Superior temporal gyrus (tissue), 1 donor: ENCODE measurements around the gene ARHGAP10.
"Not testable (repeated sequence)": the region's sequence is repeated elsewhere in the genome, so short reads cannot be mapped to it uniquely, and the experiment has no call there.

ENCODE experiments used
- DNase-seq: peaks from one replicate; pipeline ENCODE4 v3.0.0-alpha.2; 2016; ENCODE audit errors: extremely low spot score

ARHGAP10 gene

GRCh38 chr4:147984778-147985138, 252.9 kb downstream of the ARHGAP10 start:
- no peak for DNase-seq

DNA sequence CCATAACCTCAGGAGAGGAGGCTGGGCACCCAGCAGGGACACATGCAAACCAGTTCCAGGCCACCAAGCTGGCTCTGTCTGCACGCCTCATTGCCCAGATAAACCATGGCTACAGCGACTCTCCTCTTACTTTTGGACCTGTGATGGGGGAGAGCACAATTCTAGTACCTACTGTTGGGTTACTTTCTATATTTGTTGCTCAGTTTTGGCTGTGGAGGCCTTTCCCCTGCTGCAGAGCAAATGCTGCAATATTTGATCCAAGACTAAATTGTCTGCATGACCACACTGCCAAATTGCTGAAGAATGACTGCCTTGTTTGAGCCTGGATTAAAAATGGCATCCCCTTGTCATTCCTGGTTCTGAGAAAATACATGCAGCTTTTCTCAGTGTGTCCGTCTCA, 253.5 kb downstream of the ARHGAP10 start:
- DNase-seq = no peak

GRCh38 chr4:147987252-147987651, 255.4 kb downstream of the ARHGAP10 start:
- no peak for DNase-seq

GRCh38 chr4:147991543-147992283, 259.8 kb downstream of the ARHGAP10 start:
- DNase-seq = no peak

DNA sequence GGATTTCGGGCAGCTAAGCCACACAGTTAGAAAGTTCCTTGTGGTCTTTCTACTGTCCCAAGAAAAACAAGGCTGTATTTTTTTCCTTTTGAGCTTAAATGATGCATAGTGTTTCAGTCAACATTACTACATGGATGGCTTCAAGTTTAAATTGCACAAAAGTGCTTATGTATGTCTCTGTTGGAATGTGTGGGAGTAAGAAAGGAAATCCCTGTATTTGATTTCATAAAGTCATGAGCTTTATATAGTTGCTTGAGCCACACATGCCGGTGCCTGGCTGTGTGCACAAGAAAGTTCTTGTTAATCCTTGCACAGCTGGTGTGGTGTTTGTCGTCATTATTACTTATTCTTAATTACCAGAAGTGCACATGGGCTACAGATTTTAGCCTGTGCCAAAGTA, 262.2 kb downstream of the ARHGAP10 start:
- no peak for DNase-seq

- no peak for DNase-seq
These were observed 262.9 kb downstream of the ARHGAP10 start for GRCh38 chr4:147994491-147995385.

DNA sequence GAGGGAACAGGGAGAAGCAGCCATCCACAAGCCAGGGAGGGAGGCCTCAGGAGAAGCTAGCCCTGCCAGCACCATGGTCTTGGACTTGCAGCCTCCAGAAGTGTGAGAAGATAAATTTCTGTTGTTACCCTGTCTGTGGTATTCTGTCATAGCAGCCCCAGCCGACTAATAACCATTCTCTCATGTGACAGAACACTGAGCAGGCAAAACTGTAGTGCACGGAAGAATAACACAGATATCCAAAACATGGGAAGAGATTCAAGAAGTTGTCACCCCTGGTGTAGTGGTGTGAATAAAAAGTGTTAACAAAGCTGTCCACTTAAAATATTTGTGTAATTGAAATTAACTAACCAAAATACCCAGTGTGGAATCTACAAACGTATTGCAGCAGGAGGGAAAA, 265.0 kb downstream of the ARHGAP10 start:
- DNase-seq = no peak

DNA sequence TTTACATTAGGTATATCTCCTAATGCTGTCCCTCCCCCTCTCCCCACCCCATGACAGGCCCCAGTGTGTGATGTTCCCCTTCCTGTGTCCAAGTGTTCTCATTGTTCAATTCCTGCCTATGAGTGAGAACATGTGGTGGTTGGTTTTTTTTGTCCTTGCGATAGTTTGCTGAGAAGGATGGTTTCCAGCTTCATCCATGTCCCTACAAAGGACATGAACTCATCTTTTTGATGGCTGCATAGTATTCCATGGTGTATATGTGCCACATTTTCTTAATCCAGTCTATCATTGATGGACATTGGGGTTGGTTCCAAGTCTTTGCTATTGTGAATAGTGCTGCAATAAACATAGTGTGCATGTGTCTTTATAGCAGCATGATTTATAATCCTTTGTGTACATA, 268.1 kb downstream of the ARHGAP10 start:
- DNase-seq = not testable (repeated sequence)

DNA sequence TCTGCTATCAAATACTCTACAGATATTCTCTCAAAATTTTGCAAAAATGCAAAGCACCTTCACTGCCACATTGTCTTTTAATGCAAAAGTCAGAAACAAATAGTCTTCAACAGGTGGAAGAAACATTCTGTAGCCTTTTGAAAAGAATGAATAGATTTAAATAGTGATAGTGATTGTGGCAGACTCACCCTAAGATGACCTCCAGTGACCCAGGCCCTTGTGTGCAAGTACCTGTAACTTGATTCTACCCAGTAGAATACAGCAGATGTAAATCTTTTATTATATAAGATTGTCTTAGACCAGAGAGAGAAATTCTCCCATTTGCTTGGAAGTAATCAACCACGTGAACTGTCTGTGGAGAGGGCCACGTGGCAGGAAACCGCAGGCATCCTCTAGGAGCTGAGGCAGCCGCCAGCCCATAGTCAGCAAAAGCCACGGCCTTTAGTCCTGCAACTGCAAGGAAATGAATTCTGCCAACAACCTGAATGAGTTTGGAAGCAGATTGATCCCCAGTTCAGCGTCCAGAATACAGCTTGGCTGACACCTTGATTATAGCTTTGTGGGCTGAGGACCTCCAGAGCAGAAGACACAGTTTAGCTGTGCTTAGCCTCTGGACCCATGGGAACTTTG, 272.5 kb downstream of the ARHGAP10 start:
- DNase-seq = no peak

DNA sequence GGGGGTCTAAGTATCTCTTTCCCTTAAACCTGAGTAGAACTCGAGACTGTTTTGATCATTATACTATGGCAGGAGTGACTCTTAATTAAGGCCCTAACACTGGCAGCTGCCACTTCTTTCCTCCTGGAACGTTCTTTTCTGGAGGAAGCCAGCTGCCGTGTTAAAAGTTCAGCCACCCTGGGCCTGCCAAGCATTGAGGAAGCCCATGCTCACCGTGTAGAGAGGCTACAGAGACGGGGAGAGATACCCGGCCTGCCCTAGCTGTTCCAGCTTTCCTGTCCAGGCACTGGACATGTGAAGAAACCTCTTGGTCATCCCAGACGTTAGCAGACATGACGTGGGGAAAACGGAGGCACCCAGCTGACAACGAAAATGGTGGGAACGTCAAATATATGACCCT, 274.1 kb downstream of the ARHGAP10 start:
- DNase-seq = no peak

GRCh38 chr4:148007314-148007760, 275.4 kb downstream of the ARHGAP10 start:
- no peak for DNase-seq

DNA sequence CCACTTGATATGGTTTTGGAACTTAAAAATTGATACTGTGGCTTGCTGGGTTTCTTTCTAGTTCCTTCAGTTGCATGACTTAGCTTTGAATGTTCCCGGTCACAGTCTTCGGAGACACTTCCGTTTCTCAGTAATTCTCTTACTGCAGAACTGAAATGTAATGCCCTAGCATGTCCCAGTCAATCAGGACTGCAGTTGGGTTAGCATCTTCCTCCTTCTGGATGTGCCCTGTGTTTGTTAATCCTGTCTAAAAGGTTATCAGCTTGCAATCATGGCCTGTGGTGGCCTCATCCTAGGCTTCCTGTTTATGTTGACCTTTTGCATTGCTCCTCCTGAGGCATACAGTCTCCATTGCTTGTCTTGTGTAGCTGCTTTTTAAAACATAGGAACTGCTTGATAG, 275.9 kb downstream of the ARHGAP10 start:
- DNase-seq = no peak

DNA sequence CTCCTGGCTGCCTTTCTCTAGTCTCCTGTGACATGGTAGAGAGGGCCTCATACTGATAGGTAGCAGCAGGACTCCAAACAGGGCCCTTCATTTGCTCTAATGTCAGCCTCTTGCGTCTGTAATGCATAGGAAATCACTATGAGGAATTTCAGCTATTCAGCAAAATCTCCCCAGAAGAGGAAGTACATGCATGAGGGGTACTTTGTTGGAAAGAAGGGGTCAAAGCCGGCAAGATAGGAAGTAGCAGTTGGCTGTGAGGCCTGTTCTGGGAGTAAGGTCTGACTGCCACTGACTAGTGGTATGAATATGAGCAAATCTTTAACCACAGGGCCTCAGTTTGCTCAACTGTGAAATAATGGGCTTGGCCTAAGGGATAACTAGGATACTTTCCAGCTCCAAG, 283.2 kb downstream of the ARHGAP10 start:
- no peak for DNase-seq

DNA sequence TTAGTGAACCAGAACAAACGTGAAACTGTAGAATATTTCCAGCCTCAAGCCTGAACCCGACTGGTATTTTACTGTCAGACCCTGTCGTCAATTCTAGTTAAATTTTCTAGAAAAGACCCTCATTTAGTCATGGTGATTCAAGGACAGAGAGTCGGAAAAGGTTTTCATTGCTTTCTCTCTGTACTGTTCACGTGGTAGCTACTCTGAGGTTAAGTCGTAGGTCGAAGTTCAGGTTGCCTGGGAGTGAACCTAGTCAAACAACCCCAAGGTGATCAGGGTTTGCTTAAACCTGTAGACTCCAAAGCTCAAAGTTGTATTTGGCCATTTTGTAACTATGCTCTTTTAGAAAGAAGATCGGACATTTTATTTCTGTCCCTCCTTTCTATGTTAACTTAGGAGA, 283.6 kb downstream of the ARHGAP10 start:
- no peak for DNase-seq

DNA sequence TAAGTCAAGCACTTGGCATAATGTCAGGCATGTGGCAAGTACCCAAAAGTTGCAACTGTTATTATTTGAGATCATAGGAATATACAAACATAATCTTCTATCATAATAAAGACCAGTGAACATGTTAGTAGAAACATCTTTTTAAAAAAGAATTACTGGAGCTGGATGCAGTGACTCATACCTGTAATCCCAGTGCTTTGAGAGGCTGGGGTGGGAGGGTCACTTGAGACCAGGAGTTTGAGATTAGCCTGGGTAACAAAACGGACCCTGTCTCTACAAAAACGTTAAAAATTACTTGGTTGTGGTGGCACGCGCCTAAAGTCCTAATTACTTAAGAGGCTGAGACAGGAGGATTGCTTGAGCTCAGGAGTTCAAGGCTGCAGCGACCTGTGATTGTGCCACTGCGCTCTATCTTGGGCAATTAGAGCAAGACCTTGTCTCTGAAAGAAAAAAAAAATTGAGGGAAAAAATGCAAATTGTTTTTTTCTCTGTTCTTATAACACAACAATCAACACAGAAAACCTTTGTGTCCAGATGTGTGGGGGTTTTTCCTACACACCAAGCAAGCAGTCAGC, 284.3 kb downstream of the ARHGAP10 start:
- DNase-seq = no peak

DNA sequence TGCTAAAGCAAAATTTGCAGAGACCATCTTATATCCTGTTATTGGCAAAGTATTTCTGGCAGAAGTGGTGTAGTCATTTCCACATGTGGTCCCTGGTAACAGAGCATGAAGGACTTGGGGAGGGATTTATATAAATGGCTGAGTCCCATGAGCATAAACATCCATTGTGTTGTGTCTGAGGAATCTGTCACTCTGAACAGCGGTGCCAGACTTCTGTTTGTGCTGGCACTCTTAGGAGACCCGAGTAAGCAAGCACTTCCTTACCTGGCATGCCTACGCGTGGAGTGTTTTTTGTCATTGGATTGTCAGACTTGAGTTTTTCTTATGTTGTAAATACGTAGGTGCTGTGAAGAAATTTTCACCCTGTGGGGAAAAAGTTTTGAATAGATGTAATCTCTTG, 285.9 kb downstream of the ARHGAP10 start:
- no peak for DNase-seq

DNA sequence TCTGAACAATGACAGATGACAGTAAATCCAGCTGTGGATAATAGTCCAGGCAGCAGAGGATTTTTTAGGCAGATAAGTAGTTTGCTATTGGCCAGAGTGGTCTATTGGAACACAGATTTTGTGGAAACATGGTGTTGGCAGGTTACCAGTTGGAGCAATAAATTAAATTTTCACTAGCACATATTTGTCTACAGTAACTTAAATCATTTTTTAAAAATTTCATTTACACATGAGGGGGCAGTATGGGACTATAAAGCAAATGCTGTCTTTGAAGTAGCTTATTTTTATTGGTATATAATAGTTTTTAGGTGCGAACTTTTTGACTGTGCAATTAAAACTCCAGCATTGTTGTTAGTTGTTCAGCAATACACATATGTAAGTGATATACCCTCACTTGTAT, 289.8 kb downstream of the ARHGAP10 start:
- no peak for DNase-seq

DNA sequence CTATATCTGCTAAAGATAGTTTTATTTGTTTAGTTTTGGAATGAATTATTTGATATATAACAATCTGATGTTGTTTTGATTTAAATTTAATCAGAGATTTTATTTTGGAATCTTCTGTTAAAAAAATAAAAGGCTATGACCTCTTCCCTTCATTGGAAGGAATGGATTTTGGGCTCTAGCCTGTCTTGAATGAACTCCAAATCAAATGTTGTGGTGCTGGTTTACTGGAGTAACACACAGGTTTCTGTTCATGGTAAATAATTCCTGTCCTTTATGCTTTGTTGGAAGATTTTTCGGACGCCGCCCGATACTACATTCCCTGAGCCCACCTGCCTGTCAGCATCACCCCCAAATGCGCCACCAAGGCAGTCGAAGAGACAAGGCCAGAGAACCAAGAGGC, 291.1 kb downstream of the ARHGAP10 start:
- no peak for DNase-seq

GRCh38 chr4:148023512-148024181, 291.8 kb downstream of the ARHGAP10 start:
- no peak for DNase-seq

DNA sequence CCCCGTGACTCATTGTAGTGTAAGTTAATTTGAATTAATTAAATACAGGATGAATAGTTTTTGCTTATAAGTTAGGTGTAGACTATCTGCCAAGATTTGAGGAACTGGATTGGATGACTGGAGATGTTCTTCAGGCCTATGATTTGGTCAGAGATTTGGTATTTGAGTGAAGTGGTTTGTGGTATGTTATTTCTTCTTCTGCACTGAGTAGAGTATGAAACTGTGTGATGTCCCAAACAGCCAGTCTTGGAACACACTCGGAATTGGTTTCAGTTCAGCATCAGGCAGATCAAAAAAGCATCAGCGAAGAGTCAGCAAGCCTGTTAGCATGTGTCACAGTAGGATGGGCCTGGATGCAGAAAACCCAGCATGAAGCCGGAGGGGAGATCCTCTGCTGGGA, 294.1 kb downstream of the ARHGAP10 start:
- no peak for DNase-seq

DNA sequence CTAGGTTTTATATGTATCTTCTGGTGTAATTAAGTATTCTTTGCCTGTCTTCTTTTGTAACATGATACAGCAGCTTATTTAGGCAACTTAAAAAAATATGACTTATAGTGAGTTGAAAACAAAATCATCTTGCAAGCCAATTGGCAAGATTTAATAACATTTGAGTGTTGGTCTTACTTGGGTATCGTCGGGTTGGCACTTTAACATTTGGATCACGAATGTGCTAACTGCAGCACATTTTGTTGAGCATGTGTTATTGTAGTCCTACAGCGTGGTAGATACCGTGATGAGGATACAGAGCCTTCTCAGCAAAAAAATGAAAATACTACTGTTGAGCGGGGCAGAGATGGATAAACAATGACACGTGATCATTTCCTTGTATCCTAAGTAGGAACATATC, 295.3 kb downstream of the ARHGAP10 start:
- no peak for DNase-seq

- no peak for DNase-seq
These were observed 297.9 kb downstream of the ARHGAP10 start for GRCh38 chr4:148029781-148030180.
